Amygdala (tissue), 56 donors: Measurements from ENCODE around the gene DNAJC6.

Experiments
- DNase-seq, 56 donors: peaks; one replicate each; lab custom pipeline; 2025; lab: John Stamatoyannopoulos, UW

Gene DNAJC6

DNA sequence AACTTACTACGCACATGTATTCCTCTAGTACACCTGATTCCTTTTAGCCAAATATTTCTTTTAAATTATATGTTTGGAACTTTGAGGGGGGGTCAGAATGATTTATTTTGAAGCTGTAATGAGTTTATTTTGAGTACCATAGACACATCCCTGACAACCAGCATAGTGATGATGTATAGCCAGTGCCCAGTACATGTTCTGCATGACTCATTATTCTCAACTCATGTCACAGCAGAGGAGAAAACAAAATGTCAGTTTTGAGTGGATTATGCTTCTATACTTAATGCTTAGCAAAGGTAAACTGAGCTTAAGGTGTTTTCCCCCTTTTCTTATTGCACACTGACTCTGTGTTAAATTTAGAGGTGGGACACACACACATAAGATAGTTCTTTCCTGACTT is 88.7 kb downstream of the DNAJC6 start:
- DNase-seq, result no peak

DNA sequence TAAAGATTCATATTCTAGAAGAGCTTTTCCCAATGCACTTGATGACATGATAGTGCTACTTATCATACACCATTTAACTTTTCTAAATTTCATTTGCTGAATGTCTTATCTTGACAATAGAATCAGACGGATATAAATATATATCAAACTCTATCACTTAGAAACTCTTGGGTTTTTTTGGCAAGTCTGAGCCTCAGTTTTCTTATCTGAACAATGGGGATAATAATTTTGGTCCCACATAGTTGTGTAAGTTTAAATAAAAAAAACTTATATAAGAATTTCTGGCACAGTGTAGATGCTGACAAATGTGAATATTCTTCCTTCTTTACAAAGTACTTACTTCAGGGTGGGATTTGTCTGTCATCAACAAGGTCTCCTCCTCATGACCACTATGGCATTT is 89.7 kb downstream of the DNAJC6 start:
- DNase-seq, result no peak

DNA sequence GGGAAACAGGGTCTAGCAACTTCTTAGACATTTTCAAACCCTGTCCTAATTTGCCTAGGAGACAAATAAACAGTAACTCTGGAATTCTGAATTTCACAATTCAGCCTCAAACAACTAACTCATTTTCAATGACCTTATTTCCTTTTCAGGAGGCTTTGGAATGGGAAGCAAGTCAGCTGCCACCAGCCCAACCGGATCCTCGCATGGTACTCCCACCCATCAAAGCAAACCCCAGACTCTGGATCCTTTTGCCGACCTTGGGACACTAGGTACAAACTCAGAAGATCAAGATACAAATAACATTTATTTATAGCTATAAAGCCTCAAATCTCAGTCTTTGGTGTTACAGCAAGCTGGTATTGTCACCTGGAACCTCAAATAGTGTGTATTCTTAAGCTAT is 92.3 kb downstream of the DNAJC6 start:
- DNase-seq, result peak in 4 of 56 donors; percentile 1 to 15 (median 7)

DNA sequence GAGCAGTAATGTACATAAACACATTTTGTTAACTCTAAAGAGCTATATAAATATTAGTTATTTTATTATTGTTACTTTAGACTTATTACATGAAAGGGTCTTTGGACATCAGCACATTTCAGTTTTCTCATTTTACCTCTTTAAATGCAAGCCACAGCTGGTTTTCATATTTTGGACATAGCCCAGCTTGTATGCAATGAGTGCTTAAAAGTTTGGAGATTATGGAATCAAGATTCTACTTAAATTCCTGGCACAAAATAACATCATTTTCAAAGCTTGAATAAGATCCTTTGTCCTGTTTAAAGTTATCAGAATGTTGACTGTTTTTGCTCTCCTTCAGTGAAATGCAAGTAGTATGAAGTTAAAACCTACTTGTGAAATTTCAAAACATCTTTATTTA is 95.6 kb downstream of the DNAJC6 start:
- no peak for DNase-seq

DNA sequence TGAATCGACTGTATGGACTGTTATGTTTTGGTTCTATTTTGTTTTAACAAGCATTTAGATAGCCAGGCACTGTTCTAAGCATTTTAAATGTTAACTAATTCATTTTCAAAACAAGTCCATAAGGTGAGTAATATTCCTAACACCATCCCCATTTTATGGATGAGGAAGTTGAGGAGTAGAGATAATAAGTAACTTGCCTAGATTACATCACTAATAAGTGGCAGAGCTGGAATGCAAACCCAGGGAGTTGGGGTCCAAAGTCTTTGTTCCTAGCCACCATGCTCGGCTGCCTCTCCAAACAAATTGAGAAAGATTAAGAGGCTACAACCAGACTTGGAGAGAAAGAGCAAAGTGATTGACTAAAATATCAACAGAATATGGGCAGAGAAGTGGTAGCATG is 98.5 kb downstream of the DNAJC6 start:
- no peak for DNase-seq

DNA sequence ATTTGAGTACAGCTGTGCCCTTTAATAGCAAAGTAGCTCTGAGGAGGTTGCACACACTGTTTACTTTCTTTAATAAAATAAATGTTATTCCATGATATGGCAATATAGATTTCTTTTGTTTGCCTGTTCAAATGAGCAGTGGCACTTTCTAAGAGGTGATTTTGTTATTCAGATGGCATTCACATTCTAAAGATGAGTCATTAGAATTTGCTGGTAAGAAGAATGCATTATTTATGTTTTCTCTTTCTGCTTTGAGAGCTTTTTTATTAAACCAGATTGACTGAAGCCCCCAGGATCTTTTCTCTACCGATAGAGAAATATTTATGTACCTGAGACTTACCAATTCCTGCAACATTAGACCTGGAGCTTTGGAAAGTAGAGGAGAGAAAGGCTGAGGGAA is 100.0 kb downstream of the DNAJC6 start:
- no peak for DNase-seq

DNA sequence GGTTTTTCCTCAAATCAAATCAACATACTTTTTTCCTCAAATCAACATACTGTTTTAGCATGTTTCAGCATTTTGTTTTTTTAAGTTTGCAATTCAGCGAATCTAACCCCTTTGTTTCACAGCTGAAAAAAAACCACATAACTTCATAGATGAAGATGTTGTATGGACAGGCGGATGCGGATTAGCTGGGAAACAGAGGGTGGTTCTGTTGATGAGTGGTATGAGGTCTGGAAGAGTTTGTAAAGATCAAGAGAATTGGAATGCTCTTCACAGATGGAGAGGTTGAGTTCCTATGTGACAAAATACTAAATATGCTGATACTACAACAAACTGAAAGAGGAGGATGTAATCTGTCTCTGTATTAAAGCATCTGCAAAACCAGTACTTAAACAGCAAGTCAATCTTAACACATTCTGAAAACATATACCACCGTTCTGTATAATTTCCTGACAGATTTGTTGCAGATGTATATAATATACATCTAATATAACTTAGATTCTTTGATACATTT is 100.5 kb downstream of the DNAJC6 start:
- no peak for DNase-seq

DNA sequence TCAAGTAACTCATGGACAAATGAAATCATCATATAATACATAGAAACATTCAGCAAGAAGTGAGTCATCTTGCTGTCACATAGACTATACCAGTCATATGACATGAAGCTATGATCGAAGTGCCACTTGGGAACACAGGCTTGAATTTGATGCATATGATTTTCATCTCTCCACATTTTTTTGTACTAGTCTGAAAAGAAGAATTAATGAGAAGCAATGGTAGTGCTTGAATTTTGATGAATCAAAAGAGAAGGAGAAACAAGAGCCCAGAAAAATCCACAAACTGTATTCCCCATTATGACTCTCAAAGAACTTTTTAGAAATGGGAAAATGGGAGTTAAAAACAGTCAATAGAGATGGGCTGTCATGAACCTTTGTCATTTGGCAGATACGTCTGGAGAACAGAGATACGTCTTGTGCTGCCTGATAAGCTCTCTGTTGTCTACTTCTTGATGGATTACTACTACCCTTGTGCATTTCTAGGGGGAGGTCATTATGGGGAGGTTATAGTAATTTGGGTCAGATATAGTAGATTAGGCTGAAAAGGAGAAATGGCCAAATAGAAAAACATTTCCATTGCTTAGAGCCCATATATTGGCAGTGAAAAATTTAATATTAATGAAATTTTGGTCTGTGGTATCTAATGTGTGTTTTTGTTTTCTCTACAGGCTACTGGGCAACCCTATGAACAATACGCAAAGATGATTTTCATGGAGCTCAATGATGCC is 103.1 kb downstream of the DNAJC6 start:
- no peak for DNase-seq

DNA sequence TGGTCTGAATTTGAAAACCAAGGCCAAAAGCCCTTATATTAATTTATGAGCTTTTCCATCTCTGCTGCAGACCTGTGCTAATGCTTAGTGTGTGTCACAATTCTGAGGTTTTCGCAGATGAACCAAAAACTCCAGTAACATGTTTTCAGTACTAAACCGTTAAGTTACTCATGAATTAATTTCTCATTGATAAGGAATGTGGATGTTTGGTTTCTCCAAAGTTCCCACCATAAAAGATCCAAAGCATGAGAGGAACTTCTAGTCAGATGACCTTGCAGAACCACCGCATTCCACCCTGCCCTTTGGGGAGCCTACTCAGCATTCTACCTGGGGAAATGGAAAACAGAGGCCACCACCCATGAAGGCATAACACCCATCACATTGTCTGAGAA is 103.6 kb downstream of the DNAJC6 start:
- DNase-seq, result no peak

DNA sequence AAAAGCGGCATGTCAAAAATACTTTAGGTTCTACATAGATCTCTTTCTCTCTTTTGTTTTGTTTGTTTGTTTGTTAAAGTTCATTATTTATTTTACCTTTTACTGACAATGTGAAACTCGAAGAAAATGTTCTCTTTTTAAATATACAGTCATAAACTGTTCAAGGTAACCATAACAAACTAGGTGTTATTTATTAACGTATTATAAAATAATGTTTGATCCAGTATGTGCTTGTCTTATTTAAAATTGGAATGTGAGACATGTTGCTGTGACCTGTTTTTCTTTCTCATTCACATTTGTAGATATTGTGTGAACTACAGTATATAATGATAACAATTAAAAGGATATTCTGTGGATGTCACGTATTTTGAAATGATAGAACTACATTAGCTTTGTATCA is 105.2 kb downstream of the DNAJC6 start:
- no peak for DNase-seq

DNA sequence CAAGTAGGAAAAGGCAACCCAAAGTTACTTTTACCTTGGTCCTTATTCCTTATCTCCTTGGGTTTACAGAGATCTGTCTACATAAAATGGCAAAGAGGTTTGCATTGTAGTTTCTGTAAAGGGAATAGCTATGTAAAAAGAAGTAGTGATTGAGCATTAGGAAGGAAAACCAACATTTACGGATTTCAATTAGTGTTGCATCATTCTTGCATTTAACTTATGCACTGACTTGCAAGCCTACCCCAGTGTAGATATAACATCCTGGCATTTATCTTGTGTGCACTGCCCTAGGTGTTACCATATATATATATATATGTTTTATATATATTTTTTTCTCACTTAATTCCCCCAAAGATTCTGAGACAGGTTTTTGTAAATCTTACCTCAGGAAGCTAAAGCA is 107.4 kb downstream of the DNAJC6 start:
- no peak for DNase-seq

DNA sequence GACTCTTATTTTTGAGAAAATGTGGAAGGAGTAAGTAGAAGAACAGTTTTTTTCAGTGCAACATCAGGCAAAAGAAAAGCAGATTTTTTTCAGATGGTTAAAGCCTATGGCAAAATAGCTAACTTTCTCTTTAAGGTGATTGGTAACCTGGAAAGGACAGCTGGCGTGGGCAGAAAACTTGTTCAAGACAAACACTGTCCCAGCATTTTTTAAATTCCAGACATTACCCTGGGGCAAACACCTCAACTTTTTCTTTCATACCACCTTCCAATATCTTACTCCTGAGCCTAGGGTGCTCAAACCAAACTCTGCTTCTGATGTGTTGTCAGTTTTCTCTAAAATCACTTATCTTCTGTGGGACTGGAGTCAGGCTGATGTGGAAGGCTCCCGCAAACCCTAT is 108.4 kb downstream of the DNAJC6 start:
- DNase-seq, result no peak

DNA sequence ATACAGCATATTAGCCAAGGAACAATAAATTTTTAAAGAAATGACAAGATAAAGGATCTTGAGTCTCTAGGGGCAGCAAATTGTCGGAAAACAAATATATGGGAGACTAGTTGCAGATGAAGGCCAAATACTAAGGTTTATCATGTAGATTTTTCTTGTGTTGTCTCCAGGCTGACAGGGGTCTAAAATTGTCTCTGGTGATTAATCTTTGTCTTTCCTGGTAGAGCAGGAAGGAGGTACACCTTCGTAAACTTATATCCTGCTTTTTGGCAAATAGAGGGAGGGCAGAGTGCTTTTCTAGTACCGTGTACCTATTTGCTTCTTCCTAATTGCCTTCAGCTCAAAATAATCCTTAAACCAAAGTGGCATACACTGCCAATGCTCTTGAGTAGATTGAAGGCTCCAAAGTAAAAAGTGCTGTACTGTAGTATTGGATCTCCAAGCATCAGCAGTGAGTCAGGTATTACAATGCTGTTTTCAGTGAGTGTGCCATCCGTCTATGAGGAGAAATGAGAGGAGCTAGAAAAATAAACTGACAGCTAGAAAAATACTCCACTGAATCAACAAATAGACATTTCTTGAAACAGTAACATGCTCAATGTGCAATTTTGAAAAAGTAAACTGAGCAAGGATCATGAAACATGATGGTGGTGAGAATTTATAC is 109.3 kb downstream of the DNAJC6 start:
- DNase-seq, result no peak

DNA sequence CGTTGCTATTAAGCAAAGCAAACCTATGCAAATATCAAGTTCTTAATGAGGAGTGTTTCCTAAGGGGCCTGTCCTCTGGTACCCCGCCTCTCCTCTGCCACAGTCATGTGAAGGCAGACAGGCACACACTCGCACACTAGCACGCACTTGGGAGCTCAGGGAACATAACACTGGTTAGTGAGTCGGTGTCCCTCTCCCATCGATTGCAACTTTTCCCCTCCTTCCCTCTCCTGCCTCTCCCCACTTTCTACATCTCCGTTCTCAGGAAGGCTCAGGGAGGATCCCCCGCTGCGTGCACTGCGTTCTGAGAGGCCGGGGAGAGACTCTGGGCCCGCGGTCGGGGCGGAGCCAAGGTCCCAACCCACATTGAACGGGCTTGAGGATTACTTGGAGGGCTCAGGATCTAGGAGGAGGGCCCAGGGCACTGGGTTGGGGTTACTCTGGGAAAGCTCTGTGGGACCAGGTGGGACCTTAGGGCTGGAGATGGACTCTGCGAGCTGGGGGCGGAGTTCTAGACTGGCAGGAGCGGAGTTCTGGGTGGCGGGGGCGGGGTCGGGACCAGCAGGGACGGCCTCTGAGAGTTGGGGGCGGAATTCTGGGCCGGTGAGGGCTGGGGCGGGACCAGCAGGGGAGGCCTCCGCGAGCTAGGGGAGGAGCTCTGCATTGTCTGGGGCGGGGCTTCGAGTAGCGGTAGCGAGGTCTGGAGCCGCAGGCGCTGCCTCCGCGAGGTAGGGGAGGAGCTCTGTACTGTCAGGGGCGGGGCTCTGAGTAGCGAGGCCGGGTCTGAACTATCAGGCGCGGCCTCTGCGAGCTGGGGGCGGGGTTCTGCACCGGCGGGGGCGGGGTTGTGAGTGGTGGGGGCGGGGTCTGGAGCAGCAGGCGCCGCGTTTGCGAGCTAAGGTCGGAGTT is 110.6 kb downstream of the DNAJC6 start:
- DNase-seq, result peak; percentile 66 to 99 (median 95)

DNA sequence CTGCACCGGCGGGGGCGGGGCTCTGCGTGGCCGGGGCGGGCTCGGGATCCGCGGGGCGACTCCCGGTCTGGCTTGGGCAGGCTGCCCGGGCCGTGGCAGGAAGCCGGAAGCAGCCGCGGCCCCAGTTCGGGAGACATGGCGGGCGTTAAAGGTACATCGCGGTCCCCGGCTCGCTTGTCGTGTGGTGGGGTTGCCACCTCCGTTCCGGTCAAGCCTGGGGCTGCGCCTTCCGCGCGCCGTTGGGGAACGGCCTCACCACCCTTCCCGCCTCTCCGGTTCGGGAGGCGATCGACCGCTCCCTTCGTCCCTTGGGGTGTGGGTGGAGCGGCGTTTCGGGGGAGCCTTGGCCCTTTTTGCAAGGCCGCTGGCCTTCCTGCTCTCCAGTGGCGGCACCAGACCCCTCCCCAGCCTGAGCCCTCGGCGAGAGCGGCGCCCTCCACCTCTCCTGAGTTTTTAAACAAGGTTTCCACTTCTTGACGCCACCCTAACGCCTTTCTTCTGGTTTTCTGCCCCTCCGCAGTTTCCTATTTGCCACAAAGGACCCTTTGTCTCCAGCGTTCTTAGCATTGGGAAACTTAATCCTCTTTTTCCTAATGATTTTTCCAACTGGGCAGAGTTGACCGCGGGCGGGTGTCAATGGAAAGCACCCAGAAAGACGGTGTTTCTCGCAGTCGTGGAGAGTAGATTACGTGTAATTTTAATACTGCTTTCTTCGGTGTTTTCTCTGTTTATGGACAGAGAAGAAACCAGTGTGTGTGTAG is 111.4 kb downstream of the DNAJC6 start, which contains the start of the genes LEPR and LEPROT:
Gene LEPR, plus strand, starts transcription at position 79 of the 761 bp plus-strand sequence. CDS start 144,898 bp downstream, outside the sequence.
Gene LEPROT, plus strand, starts transcription at position 79 of the 761 bp plus-strand sequence. Its CDS starts 57 bp downstream, at position 136.
- DNase-seq, result peak in 12 of 56 donors; percentile 39 to 88 (median 64)

DNA sequence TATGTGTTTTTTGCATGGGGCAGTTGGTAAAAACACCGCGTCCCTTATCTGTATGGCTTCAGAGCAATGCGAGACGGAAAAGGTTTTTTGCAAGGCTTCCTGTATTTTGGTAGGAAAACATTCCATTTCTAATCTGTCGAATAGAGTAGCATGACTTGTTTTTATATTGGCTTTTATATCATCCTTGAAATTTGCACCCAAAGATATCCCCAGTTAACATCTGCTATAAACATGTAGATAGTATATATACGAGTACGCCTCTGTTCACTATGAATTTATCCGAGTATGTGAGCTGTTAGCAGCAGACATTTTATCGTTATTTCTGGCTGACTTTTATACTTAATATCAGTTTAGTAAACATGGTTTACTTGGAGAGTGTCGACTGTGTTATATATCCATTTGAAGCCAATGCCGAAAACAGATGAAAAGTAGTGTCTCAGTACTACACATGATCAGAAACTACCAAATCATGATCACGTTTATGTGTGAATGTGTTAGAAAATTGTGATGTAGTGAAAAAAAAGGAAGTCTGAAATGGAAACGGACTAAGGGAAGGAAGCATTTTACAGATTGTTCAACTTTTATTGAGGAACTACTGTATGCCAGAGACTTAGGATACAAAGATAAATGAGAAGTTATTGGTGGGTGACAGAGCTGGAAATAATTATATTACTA is 112.1 kb downstream of the DNAJC6 start:
- no peak for DNase-seq

DNA sequence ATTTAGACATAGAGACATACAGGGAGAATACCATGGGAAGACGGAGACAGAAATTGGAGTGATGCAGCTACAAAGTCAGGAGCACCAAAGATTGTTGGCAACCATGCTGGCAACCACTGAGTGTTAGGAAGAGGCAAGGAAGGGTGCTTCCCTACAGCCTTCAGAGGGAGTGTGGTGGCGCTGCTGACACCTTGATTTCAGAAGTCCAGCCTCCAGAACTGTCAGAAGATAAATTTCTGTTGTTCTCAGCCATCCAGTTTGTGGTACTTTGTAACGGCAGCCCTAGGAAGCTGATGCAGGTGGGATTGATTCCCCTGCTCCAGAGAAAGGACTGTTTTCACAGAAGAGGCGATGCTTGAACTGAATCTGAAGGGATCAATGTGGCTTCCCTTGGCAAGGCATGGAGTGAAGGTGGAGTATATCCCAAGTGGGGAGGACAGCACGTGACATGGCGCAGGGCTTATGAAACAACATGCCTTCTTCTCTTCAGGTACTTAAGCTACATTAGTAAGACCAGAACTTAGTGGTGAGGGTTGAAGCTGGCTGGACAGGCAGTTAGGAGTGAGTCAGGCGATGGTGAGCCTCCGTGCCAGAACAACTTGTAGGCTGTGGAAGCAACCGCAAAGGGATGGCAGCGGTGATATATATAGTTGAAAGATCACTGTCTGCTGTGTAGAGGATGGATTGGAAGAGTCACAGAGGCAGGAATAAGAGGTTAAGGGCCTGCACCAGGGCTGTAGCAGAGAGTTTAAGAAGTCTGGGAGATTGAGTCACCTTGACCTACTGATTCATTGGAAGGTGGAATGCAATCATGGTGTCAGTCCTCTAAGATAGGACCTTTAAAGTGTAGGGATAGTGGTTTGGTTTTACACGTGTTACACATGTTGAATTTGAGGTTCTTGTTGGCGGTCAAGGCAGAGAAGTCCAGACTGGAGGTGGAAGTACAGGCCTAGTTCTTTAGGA is 113.2 kb downstream of the DNAJC6 start:
- DNase-seq, result no peak

DNA sequence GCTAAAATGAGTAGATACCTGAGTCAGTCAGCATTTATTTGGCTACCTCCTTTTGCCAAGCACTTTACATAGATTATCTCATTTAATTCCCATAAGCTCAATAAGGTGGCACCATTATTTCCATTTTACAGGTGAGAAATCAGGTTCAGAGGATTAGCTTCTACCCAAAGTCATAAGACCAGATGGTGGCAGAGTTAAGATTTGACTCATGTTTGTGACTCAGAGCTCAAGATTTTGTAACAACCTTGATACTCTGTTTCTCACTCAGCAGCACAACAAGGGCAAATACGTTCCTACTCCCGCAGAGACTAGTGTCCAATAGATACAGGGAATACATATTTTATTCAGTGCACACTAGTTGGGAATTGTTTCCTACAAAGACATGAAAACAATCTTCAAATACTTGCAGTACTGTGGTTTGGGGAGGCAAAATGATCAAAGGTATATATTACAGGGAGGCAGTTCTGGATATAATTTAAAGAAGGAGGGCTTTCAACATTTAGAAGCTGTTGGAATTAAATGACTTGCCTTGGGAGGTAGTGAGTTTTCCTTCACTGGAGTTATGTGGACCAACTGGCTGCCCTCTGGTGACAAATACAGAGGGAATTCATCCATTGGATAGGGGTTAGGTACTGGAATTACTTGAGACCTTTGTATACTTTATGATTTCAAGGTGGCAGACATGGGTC is 114.7 kb downstream of the DNAJC6 start:
- no peak for DNase-seq
